Gastrocnemius medialis (tissue), 4 donors: ENCODE results near the gene AFDN.

Experiments
- CTCF ChIP-seq, 5 experiments: fragments of 450-650 bp in 3 of 5; fragments of 200-600 bp in 2 of 5; sonication (generic) in 2 of 5; IDR thresholded peaks in 4 of 5; conservative IDR thresholded peaks in 1 of 5; 1 replicate in 4 of 5; 2 replicates in 1 of 5; pipeline ENCODE4 v1.5.1; 2016 to 2019; ENCODE audit warnings: antibody characterized with exemption in 5 of 5, mild to moderate bottlenecking in 3 of 5, moderate library complexity in 3 of 5
- POLR2A ChIP-seq, 2 donors: fragments of 450-650 bp; IDR thresholded peaks; one replicate each; pipeline ENCODE4 v1.6.1; 2017; ENCODE audit warnings: antibody characterized with exemption in 2 of 2, mild to moderate bottlenecking in 2 of 2, moderate library complexity in 2 of 2

- TF ChIP-seq CTCF (IDR thresholded peaks at IDR 0.05 in 4 of 5, conservative IDR thresholded peaks at IDR 0.05 in 1 of 5) (no peak), POLR2A (IDR thresholded peaks at IDR 0.05) (no peak)
These were observed 11.3 kb upstream of the AFDN start for GRCh38 chr6:167815296-167815980.
